GM12878 (cell line): ENCODE data around the gene DUS3L. TPM values are rescaled to one million over a fixed set of nuclear protein-coding genes. Genes with fewer than 3 reads are reported as not detected.

ENCODE experiments used
- ATAC-seq: fragments of 200-7000 bp; cut with Tn5 transposase; 3 replicates; pipeline ENCODE4 v1.9.1; 2020; ENCODE audit warnings: mild to moderate bottlenecking, moderate library complexity
- BruUV-seq: library from RNA; stranded (reverse); fragments of 400-500 nt; replicated peaks from 2 replicates; lab custom pipeline; 2021; lab: Mats Ljungman, UMichigan
- CTCF ChIA-PET: fragments of 300-600 bp; sonication (Branson Sonifier 250); formaldehyde crosslinking; extraction: SDS; loops from one replicate; lab custom pipeline; 2021; ENCODE audit warnings: inconsistent platforms; lab: Yijun Ruan, JAX
- POLR2A ChIA-PET: fragments of 350-600 bp; formaldehyde crosslinking; extraction: SDS; loops from one replicate; lab custom pipeline; 2021; ENCODE audit warnings: inconsistent platforms; lab: Charles Lee
- RAD21 ChIA-PET: fragments of 300-600 bp; sonication (Branson Sonifier 250); formaldehyde crosslinking; loops from one replicate; lab custom pipeline; 2023; ENCODE audit warnings: antibody characterized with exemption; ENCODE audit not compliant: unreplicated experiment; lab: Charles Lee
- SMC1A ChIA-PET: fragments of 300-600 bp; sonication (Branson Sonifier 250); formaldehyde crosslinking; loops from one replicate; lab custom pipeline; 2023; ENCODE audit not compliant: unreplicated experiment, uncharacterized antibody; lab: Charles Lee
- DNase-seq: peaks from one replicate; pipeline ENCODE4 v3.0.0-alpha.2; 2011; ENCODE audit warnings: low read depth, low spot score
- FAIRE-seq: peaks from 3 replicates; lab custom pipeline; 2011; peaks lifted over from hg19 to GRCh38; lab: Jason Lieb, UNC
- H2AFZ ChIP-seq: 2 replicates; pipeline ENCODE4 v1.6.0; 2011; ENCODE audit warnings: low read depth, low read length, control low read depth; ENCODE audit not compliant: control insufficient read depth
- H3K27ac ChIP-seq: 2 replicates; pipeline ENCODE4 v1.5.1; 2011; ENCODE audit warnings: control low read depth; ENCODE audit not compliant: control insufficient read depth, insufficient read depth
- H3K27me3 ChIP-seq, 2 experiments: replicated peaks in 1 of 2; 2 replicates each; pipeline versions ENCODE4 v1.6.0 to v1.6.1; 2011; ENCODE audit warnings: low read length in 1 of 2; ENCODE audit not compliant: control insufficient read depth in 2 of 2, insufficient read depth in 2 of 2
- H3K36me3 ChIP-seq, 2 experiments: 2 replicates each; pipeline ENCODE4 v1.5.1; 2011; ENCODE audit warnings: low read length in 1 of 2; ENCODE audit not compliant: control insufficient read depth in 2 of 2, insufficient read depth in 2 of 2
- H3K4me1 ChIP-seq: 2 replicates; pipeline ENCODE4 v1.6.1; 2011; ENCODE audit warnings: mild to moderate bottlenecking, low read length, moderate library complexity, mixed read lengths; ENCODE audit not compliant: control insufficient read depth, insufficient read depth
- H3K4me2 ChIP-seq: 2 replicates; pipeline ENCODE4 v1.6.0; 2011; ENCODE audit warnings: control low read depth; ENCODE audit not compliant: control insufficient read depth, insufficient read depth
- H3K4me3 ChIP-seq: fragments of 200-600 bp; sonication (generic); 2 replicates; pipeline ENCODE4 v1.5.1; 2016
- H3K79me2 ChIP-seq: 2 replicates; pipeline ENCODE4 v1.6.0; 2011; ENCODE audit warnings: low read length; ENCODE audit not compliant: control insufficient read depth, insufficient read depth
- H3K9ac ChIP-seq: 2 replicates; pipeline ENCODE4 v1.8.0; 2011; ENCODE audit warnings: low read length, control low read depth, mixed read lengths; ENCODE audit not compliant: control insufficient read depth, insufficient read depth
- H3K9me3 ChIP-seq: replicated peaks from 3 replicates; pipeline ENCODE4 v1.5.1; 2011; ENCODE audit warnings: mild to moderate bottlenecking, low read length; ENCODE audit not compliant: control insufficient read depth, insufficient read depth
- H4K20me1 ChIP-seq: 2 replicates; pipeline ENCODE4 v1.6.0; 2011; ENCODE audit not compliant: control insufficient read depth, insufficient read depth
- BMI1 ChIP-seq: fragments of 450-650 bp; IDR thresholded peaks from 2 replicates; pipeline ENCODE4 v1.6.1; 2016; ENCODE audit warnings: mild to moderate bottlenecking, moderate library complexity, borderline replicate concordance
- CHD2 ChIP-seq: IDR thresholded peaks from 2 replicates; pipeline ENCODE4 v1.6.1; 2011; ENCODE audit warnings: low read depth, low read length, improper control_type of control experiment, borderline replicate concordance
- EZH2 ChIP-seq: IDR thresholded peaks from 2 replicates; pipeline ENCODE4 v1.6.1; 2012; ENCODE audit warnings: low read depth, mild to moderate bottlenecking, control low read depth, inconsistent platforms, low read length, borderline replicate concordance; ENCODE audit not compliant: control insufficient read depth
- JUND ChIP-seq: IDR thresholded peaks from 2 replicates; pipeline ENCODE4 v1.6.1; 2012; ENCODE audit warnings: low read depth, mild to moderate bottlenecking, low read length, improper control_type of control experiment, moderate library complexity
- NBN ChIP-seq: fragments of 450-650 bp; IDR thresholded peaks from 2 replicates; pipeline ENCODE4 v1.6.1; 2016
- POLR2AphosphoS2 ChIP-seq: IDR thresholded peaks from 2 replicates; pipeline ENCODE4 v1.6.1; 2011; ENCODE audit warnings: low read depth, mild to moderate bottlenecking, low read length, improper control_type of control experiment, moderate library complexity
- POLR2AphosphoS5 ChIP-seq: IDR thresholded peaks from 2 replicates; pipeline ENCODE4 v1.6.1; 2011; ENCODE audit warnings: mild to moderate bottlenecking, low read length, inconsistent platforms
- SIN3A ChIP-seq: IDR thresholded peaks from 2 replicates; pipeline ENCODE4 v1.6.1; 2012; ENCODE audit warnings: low read depth, low read length, improper control_type of control experiment
- TCF7 ChIP-seq: IDR thresholded peaks from 2 replicates; pipeline ENCODE4 v1.6.1; 2014; ENCODE audit warnings: antibody characterized with exemption, borderline replicate concordance
- YY1 ChIP-seq: IDR thresholded peaks from 2 replicates; pipeline ENCODE4 v1.6.1; 2011; ENCODE audit warnings: low read depth, mild to moderate bottlenecking, low read length
- ZNF687 ChIP-seq: fragments of 450-650 bp; IDR thresholded peaks from 2 replicates; pipeline ENCODE4 v1.6.1; 2017; ENCODE audit warnings: mild to moderate bottlenecking, moderate library complexity
- WGBS: methylation state at CpG from one replicate; pipeline ENCODE4 v1.1.6; 2016; ENCODE audit warnings: low lambda C conversion rate; ENCODE audit not compliant: insufficient replicate concordance, insufficient coverage; ENCODE audit errors: missing lambda C conversion rate; 5-methylcytosine and 5-hydroxymethylcytosine counted together
- in situ Hi-C: fragments of 300-500 bp; cut with MboI; formaldehyde crosslinking; loops from 9 replicates; pipeline ENCODE4 v1.14.3; 2018; ENCODE audit warnings: mixed read lengths
- intact Hi-C: fragments of 100-400 bp; cut with micrococcal nuclease; formaldehyde crosslinking; loops from one replicate; pipeline ENCODE4 v1.14.2; 2022; ENCODE audit not compliant: unreplicated experiment
- polyA plus RNA-seq, 11 experiments: library from polyadenylated mRNA; depleted of rRNA in 4 of 11; unstranded in 6 of 11; stranded (reverse) in 5 of 11; fragments of >200 nt; fragmentation: Nextera tagmentation in 4 of 11; fragmentation: Illumina TruSeq in 1 of 11; extraction: Ambion mirVana in 4 of 11; extraction: Trizol in 1 of 11; gene quantifications; 1 replicate in 1 of 11; 2 replicates in 10 of 11; pipeline versions ENCODE4 v1.2.1 to v1.2.3, GENCODE V29; 2011 to 2016; ENCODE audit warnings: inconsistent platforms in 2 of 11, missing spikeins in 2 of 11, low read depth in 1 of 11
- total RNA-seq, 4 experiments: library from RNA; depleted of rRNA in 3 of 4; stranded (reverse); fragments of >200 nt in 3 of 4; fragmentation: Illumina TruSeq in 1 of 4; extraction: Trizol in 1 of 4; gene quantifications; 2 replicates each; pipeline versions ENCODE4 v1.2.1 to v1.2.3, GENCODE V29; 2013 to 2021
- TF ChIP-seq, protein P1 (sequence below): IDR thresholded peaks from 2 replicates; pipeline ENCODE4 v1.6.1; 2012; ENCODE audit warnings: low read depth, low read length, improper control_type of control experiment
- TF ChIP-seq, protein P2 (sequence below): fragments of 450-650 bp; IDR thresholded peaks from 2 replicates; pipeline ENCODE4 v1.6.1; 2018; ENCODE audit warnings: borderline replicate concordance, mild to moderate bottlenecking; ENCODE audit not compliant: partially characterized antibody
- TF ChIP-seq, protein P3 (sequence below): fragments of 450-650 bp; IDR thresholded peaks from 2 replicates; pipeline ENCODE4 v1.6.1; 2016; ENCODE audit warnings: mild to moderate bottlenecking

DUS3L gene
- total and polyA plus RNA-seq, 10 of the 15 experiments (the other 5 are each of a cell fraction or from before 2014, with no cell fraction given) = 0.64 to 47.6 (median 31.1) TPM

DNA sequence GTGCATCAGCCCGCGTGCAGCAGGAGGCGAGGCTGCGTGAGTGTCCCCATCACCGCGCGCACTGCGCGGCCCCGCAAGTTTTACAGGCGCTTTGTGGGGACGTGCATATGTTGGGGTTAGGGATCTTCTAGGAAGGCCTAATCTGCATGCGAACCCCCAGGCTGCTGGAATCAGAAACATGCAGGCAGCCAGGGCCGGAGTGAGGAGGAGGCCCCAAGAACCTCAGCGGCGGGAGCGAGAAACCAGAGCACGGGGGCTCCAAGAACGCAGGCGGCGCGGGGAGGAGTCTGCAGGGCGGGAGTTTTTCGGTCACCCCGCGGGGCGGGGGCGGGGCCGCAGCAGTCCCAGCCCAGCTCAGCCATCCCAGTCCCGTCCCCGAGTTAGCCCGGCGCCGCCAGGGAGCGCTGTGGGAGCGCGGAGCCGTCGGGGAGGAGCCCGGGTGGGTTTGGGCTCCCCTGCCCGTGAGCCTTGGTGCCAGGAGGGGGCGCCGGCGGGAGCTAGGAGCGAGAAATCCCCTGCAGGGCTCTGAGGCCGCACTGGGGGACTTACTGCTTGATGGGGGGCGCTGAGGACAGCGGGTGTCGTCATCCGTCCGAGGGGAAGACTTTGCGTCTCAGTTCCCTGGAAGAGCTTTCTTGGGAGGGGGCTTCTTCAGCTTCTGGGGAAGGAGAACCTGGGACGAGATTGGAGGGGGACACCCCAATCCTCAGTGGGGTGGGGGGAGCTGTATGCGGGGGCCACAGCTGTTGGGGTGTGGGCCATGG is 13.0 kb upstream of the DUS3L start:
- H3K79me2 ChIP-seq = no peaks in the 10 kb centered on the region
- in situ Hi-C loops (no loop called here), intact Hi-C loops (loop anchor here (2.0 to 10.0 kb wide), 2 partner anchors 81 to 221 kb away; no protein-coding TSS in a partner anchor)
- ATAC-seq = peak; percentile 99
- DNase-seq = peak; percentile 39
- no peaks in the 10 kb centered on the region for H3K9me3 ChIP-seq
- peak overlapping the region; percentile 6; the same call in 1 of the 2 replicates for H3K4me3 ChIP-seq
- H3K4me1 ChIP-seq = peaks cover 7% of the 10 kb centered on the region
- ChIA-PET CTCF (interaction anchor here (0.5 to 1.7 kb wide), 54 partner anchors 8 to 1237 kb away, joined by 3 to 45 read pairs (median 4); partner anchors contain the start of genes CATSPERD, DUS3L, NDUFA11 and RFX2), RAD21 (interaction anchor here (0.6 to 2.1 kb wide), 13 partner anchors 14 to 696 kb away, joined by 3 to 15 read pairs (median 4); partner anchors contain the start of genes NDUFA11 and VMAC), POLR2A (interaction anchor here (1.3 to 1.4 kb wide), 2 partner anchors 13 to 100 kb away, joined by 4 to 7 read pairs; partner anchors contain the start of genes DUS3L and NDUFA11), SMC1A (interaction anchor here (0.6 to 1.9 kb wide), 15 partner anchors 9 to 225 kb away, joined by 3 to 13 read pairs (median 3); partner anchors contain the start of genes NDUFA11, RPL36 and VMAC)
- H3K9ac ChIP-seq = peak overlapping the region; percentile 8; the same call in 1 of the 2 replicates
- no peaks in the 10 kb centered on the region for H4K20me1 ChIP-seq
- peak; percentile 57 for FAIRE-seq
- H3K27me3 ChIP-seq = no peaks in the 10 kb centered on the region; a peak in 2 of 4 replicates
- peak overlapping the region; percentile 97 for H3K4me2 ChIP-seq
- H2AFZ ChIP-seq = peak overlapping the region; percentile 80
- H3K27ac ChIP-seq = no peak overlapping the region
- no TSS peak for BruUV-seq
- 1% methylated on average over 52 of the region's 54 CpGs for WGBS
- no peaks in the 10 kb centered on the region for H3K36me3 ChIP-seq
- TF ChIP-seq BMI1 = no peak
- TF ChIP-seq ZNF687 = no peak
- 0 out of 2 replicates have a peak, but pooled peaks have one; percentile 17 for TF ChIP-seq NBN
- TF ChIP-seq POLR2AphosphoS5 = no peak
- TF ChIP-seq YY1 = peak; percentile 81
- TF ChIP-seq JUND = no peak
- TF ChIP-seq POLR2AphosphoS2 = no peak
- TF ChIP-seq CHD2 = 0 out of 2 replicates have a peak, but pooled peaks have one; percentile 28
- TF ChIP-seq, protein P1, sequence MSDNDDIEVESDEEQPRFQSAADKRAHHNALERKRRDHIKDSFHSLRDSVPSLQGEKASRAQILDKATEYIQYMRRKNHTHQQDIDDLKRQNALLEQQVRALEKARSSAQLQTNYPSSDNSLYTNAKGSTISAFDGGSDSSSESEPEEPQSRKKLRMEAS = no peak
- TF ChIP-seq EZH2 = no peak
- no peak for TF ChIP-seq TCF7
- TF ChIP-seq, protein P2, sequence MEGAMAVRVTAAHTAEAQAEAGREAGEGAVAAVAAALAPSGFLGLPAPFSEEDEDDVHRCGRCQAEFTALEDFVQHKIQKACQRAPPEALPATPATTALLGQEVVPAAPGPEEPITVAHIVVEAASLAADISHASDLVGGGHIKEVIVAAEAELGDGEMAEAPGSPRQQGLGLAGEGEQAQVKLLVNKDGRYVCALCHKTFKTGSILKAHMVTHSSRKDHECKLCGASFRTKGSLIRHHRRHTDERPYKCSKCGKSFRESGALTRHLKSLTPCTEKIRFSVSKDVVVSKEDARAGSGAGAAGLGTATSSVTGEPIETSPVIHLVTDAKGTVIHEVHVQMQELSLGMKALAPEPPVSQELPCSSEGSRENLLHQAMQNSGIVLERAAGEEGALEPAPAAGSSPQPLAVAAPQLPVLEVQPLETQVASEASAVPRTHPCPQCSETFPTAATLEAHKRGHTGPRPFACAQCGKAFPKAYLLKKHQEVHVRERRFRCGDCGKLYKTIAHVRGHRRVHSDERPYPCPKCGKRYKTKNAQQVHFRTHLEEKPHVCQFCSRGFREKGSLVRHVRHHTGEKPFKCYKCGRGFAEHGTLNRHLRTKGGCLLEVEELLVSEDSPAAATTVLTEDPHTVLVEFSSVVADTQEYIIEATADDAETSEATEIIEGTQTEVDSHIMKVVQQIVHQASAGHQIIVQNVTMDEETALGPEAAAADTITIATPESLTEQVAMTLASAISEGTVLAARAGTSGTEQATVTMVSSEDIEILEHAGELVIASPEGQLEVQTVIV = no peak
- TF ChIP-seq, protein P3, sequence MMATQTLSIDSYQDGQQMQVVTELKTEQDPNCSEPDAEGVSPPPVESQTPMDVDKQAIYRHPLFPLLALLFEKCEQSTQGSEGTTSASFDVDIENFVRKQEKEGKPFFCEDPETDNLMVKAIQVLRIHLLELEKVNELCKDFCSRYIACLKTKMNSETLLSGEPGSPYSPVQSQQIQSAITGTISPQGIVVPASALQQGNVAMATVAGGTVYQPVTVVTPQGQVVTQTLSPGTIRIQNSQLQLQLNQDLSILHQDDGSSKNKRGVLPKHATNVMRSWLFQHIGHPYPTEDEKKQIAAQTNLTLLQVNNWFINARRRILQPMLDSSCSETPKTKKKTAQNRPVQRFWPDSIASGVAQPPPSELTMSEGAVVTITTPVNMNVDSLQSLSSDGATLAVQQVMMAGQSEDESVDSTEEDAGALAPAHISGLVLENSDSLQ = no peak
- no peak for TF ChIP-seq SIN3A
